Upper lobe of left lung (tissue), 4 donors: ENCODE measurements around the gene ZNF575.

Experiments
- CTCF ChIP-seq, 6 experiments: fragments of 450-650 bp in 4 of 6; fragments of 200-600 bp in 2 of 6; sonication (generic) in 2 of 6; IDR thresholded peaks; one replicate each; pipeline ENCODE4 v1.5.1; 2016 to 2019; ENCODE audit warnings: antibody characterized with exemption in 6 of 6
- EP300 ChIP-seq, 4 donors: sonication (generic); formaldehyde crosslinking; IDR thresholded peaks; one replicate each; pipeline ENCODE4 v1.5.1; 2017; ENCODE audit warnings: antibody characterized with exemption in 4 of 4, control low read depth in 2 of 4
- POLR2A ChIP-seq, 4 donors: fragments of 450-650 bp; IDR thresholded peaks; one replicate each; pipeline ENCODE4 v1.5.1; 2016 to 2017; ENCODE audit warnings: antibody characterized with exemption in 4 of 4, mild to moderate bottlenecking in 2 of 4

GRCh38 chr19:43561139-43561970, 28.4 kb downstream of the ZNF575 start:
- TF ChIP-seq CTCF (IDR thresholded peaks at IDR 0.05): no peak
- no peak for TF ChIP-seq POLR2A (IDR thresholded peaks at IDR 0.05)
- no peak for TF ChIP-seq EP300 (IDR thresholded peaks at IDR 0.05)
